SK-N-MC (cell line): ENCODE measurements around the gene SPATA31A3.
"Not testable (repeated sequence)": the region's sequence is repeated elsewhere in the genome, so short reads cannot be mapped to it uniquely, and the experiment has no call there.

Experiments used
- EZH2 ChIP-seq: fragments of 200-600 bp; sonication (generic); IDR thresholded peaks from one replicate; pipeline ENCODE4 v1.6.1; 2017; ENCODE audit warnings: antibody characterized with exemption
- FOXP2 ChIP-seq: optimal IDR thresholded peaks from 2 replicates; pipeline ENCODE3; 2011; ENCODE audit warnings: mild to moderate bottlenecking, moderate library complexity; ENCODE audit not compliant: insufficient read depth; ENCODE audit errors: extremely low read length, control extremely low read depth
- POLR2AphosphoS5 ChIP-seq: IDR thresholded peaks from 2 replicates; pipeline ENCODE4 v1.6.1; 2012; ENCODE audit warnings: mild to moderate bottlenecking, low read depth, low read length, borderline replicate concordance

- TF ChIP-seq FOXP2, EZH2, POLR2AphosphoS5: not testable (repeated sequence)
Observed at GRCh38 chr9:66939878-66940830, 52.2 kb downstream of the SPATA31A3 start.
